Measurements from ENCODE around the gene MARCHF11. TPM values are rescaled to one million over a fixed set of nuclear protein-coding genes. Genes with fewer than 3 reads are reported as not detected.

The MARCHF11 gene
- total and polyA plus RNA-seq, 2 experiments from 2014 or later: not detected

DNA sequence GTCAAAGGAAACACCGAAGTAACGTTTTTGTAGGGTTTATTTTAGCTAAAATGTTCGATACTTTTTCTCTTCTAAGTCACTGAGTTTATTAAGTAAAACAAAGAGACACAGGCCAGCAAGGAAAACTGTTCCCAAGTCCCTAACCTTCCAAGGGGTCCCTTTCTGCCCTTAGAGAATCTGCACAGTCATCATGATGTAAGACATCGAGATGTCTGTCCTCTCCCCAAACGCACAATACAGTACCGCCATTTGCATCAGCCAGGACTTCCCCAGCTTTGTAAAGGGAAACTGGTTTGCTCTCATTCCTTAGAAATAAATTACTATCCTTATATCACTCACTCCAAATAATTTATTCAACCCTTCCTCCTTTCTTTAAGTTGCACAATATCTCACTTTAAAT lies 89.3 kb downstream of the MARCHF11 start:
- H3K27ac ChIP-seq: no peak overlapping the region
- WGBS (ENCODE audit: low lambda C conversion rate, missing lambda C conversion rate): 92% methylated on average over 6 of the region's 6 CpGs

GRCh38 chr5:16082982-16083381 lies 96.6 kb downstream of the MARCHF11 start:
- Histone ChIP-seq H3K27me3 (no peaks in the 10 kb centered on the region), H3K9me2 (replicated peaks; ENCODE audit: insufficient read depth) (no peaks in the 10 kb centered on the region), H3K36me3 (replicated peaks; ENCODE audit: insufficient read depth, low read depth) (no peaks in the 10 kb centered on the region), H3K4me2 (no peak overlapping the region), H4K20me1 (ENCODE audit: insufficient read depth, poor library complexity, severe bottlenecking) (no peaks in the 10 kb centered on the region), H2AFZ (no peak overlapping the region), H3K79me2 (no peaks in the 10 kb centered on the region), H3K4me3 (no peak overlapping the region), H3K4me1 (ENCODE audit: insufficient read depth) (no peaks in the 10 kb centered on the region), H3K9me3 (ENCODE audit: low read depth) (no peaks in the 10 kb centered on the region), H3K27ac (no peak overlapping the region)
- no peak for DNase-seq (ENCODE audit: low spot score)
- TF ChIP-seq EZH2phosphoT487 (IDR thresholded peaks at IDR 0.05; ENCODE audit: low read depth, severe bottlenecking, unreplicated experiment) (no peak), EZH2 (IDR thresholded peaks at IDR 0.05; ENCODE audit: borderline replicate concordance) (no peak)
- TF ChIP-seq, protein P1, sequence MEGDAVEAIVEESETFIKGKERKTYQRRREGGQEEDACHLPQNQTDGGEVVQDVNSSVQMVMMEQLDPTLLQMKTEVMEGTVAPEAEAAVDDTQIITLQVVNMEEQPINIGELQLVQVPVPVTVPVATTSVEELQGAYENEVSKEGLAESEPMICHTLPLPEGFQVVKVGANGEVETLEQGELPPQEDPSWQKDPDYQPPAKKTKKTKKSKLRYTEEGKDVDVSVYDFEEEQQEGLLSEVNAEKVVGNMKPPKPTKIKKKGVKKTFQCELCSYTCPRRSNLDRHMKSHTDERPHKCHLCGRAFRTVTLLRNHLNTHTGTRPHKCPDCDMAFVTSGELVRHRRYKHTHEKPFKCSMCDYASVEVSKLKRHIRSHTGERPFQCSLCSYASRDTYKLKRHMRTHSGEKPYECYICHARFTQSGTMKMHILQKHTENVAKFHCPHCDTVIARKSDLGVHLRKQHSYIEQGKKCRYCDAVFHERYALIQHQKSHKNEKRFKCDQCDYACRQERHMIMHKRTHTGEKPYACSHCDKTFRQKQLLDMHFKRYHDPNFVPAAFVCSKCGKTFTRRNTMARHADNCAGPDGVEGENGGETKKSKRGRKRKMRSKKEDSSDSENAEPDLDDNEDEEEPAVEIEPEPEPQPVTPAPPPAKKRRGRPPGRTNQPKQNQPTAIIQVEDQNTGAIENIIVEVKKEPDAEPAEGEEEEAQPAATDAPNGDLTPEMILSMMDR (IDR thresholded peaks at IDR 0.05; ENCODE audit: poor library complexity): no peak
- WGBS (ENCODE audit: low lambda C conversion rate, missing lambda C conversion rate): 98% methylated on average over 4 of the region's 4 CpGs

More for the DNA sequence above, 89.3 kb downstream of the MARCHF11 start:
- H3K36me3 ChIP-seq (replicated peaks; ENCODE audit: insufficient read depth, low read depth): no peaks in the 10 kb centered on the region
- H3K9me3 ChIP-seq (ENCODE audit: low read depth): no peaks in the 10 kb centered on the region
- no peak overlapping the region for H3K4me3 ChIP-seq
- H3K27me3 ChIP-seq: no peaks in the 10 kb centered on the region
- H2AFZ ChIP-seq: no peak overlapping the region
- H3K4me1 ChIP-seq (ENCODE audit: insufficient read depth): no peaks in the 10 kb centered on the region
- no peaks in the 10 kb centered on the region for H4K20me1 ChIP-seq (ENCODE audit: insufficient read depth, poor library complexity, severe bottlenecking)
- no peaks in the 10 kb centered on the region for H3K9me2 ChIP-seq (replicated peaks; ENCODE audit: insufficient read depth)
- H3K79me2 ChIP-seq: no peaks in the 10 kb centered on the region
- no peak overlapping the region for H3K4me2 ChIP-seq
- DNase-seq (ENCODE audit: low spot score): no peak
- TF ChIP-seq, protein P1 (IDR thresholded peaks at IDR 0.05; ENCODE audit: poor library complexity): no peak
- no peak for TF ChIP-seq EZH2 (IDR thresholded peaks at IDR 0.05; ENCODE audit: borderline replicate concordance)
- no peak for TF ChIP-seq EZH2phosphoT487 (IDR thresholded peaks at IDR 0.05; ENCODE audit: low read depth, severe bottlenecking, unreplicated experiment)

DNA sequence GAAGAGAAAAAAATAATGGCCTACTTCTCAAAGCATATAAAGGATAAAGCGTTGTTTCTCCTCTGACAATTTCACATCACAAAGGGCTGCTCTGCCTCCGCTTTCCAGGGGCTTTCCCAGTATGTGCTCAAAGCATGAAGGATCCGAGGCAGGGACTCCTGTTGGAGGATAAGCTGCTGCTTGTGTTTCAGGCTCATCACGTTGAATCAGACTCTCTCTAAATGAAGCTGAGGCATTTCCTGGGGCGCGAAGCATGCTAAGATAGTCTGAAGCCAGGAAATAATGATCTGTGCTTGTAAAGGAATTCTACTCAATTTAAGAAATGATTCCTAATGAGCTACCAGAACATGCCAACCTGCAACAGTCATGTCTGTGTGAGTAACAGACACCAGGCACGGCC lies 97.5 kb downstream of the MARCHF11 start:
- no peak for DNase-seq (ENCODE audit: low spot score)
- Histone ChIP-seq H2AFZ (no peak overlapping the region), H3K27me3 (no peaks in the 10 kb centered on the region), H3K4me1 (ENCODE audit: insufficient read depth) (no peaks in the 10 kb centered on the region), H3K79me2 (no peaks in the 10 kb centered on the region), H3K27ac (no peak overlapping the region), H3K9me3 (ENCODE audit: low read depth) (no peaks in the 10 kb centered on the region), H3K4me3 (no peak overlapping the region), H3K36me3 (replicated peaks; ENCODE audit: insufficient read depth, low read depth) (no peaks in the 10 kb centered on the region), H3K4me2 (no peak overlapping the region), H4K20me1 (ENCODE audit: insufficient read depth, poor library complexity, severe bottlenecking) (no peaks in the 10 kb centered on the region), H3K9me2 (replicated peaks; ENCODE audit: insufficient read depth) (no peaks in the 10 kb centered on the region)
- TF ChIP-seq EZH2phosphoT487 (IDR thresholded peaks at IDR 0.05; ENCODE audit: low read depth, severe bottlenecking, unreplicated experiment) (no peak), EZH2 (IDR thresholded peaks at IDR 0.05; ENCODE audit: borderline replicate concordance) (no peak)
- TF ChIP-seq, protein P1 (IDR thresholded peaks at IDR 0.05; ENCODE audit: poor library complexity): no peak
- WGBS (ENCODE audit: low lambda C conversion rate, missing lambda C conversion rate): 79% methylated on average over 7 of the region's 7 CpGs
